HepG2 (cell line): Measurements from ENCODE around the gene PPP1CA.

ENCODE experiments used
- ARID3A ChIP-seq: IDR thresholded peaks from 2 replicates; pipeline ENCODE4 v1.6.1; 2012; ENCODE audit warnings: low read depth, low read length, improper control_type of control experiment
- HNF1B ChIP-seq: sonication (generic); formaldehyde crosslinking; IDR thresholded peaks from 2 replicates; pipeline ENCODE4 v1.5.1; 2020; ENCODE audit warnings: mild to moderate bottlenecking, moderate library complexity, missing genetic modification reagents
- MTA3 ChIP-seq: sonication (generic); formaldehyde crosslinking; IDR thresholded peaks from 2 replicates; pipeline ENCODE4 v1.4.0; 2020; ENCODE audit warnings: missing genetic modification reagents

- TF ChIP-seq ARID3A, result no peak
- TF ChIP-seq HNF1B (CRISPR knock-in tag), result no peak
- no peak for TF ChIP-seq MTA3 (CRISPR knock-in tag)
Observed at GRCh38 chr11:67372321-67372992, 29.2 kb downstream of the PPP1CA start.
